Measurements from ENCODE around the gene KRT15.

KRT15 gene

GRCh38 chr17:41523787-41524186 is 5.1 kb upstream of the KRT15 start:
- DNase-seq (ENCODE audit: low read depth) = no peak

DNA sequence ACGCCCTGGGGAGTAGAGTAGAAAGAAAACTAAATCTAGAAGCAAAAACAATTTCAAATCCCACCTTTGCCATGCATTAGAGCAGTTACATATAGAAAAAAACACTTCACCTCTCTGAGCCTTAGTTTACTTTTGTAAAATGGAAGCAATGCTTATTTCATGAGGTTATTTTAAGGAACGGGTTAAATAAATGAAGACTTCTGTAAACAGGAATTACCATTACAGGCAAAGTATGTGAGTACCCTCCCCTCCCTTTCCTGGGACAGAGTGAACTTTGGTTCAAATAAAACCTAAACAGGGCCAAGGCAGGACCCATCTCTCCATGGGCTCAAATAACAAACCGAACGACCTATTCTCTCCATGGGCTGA is 4.5 kb upstream of the KRT15 start:
- no peak for DNase-seq (ENCODE audit: low read depth)

DNA sequence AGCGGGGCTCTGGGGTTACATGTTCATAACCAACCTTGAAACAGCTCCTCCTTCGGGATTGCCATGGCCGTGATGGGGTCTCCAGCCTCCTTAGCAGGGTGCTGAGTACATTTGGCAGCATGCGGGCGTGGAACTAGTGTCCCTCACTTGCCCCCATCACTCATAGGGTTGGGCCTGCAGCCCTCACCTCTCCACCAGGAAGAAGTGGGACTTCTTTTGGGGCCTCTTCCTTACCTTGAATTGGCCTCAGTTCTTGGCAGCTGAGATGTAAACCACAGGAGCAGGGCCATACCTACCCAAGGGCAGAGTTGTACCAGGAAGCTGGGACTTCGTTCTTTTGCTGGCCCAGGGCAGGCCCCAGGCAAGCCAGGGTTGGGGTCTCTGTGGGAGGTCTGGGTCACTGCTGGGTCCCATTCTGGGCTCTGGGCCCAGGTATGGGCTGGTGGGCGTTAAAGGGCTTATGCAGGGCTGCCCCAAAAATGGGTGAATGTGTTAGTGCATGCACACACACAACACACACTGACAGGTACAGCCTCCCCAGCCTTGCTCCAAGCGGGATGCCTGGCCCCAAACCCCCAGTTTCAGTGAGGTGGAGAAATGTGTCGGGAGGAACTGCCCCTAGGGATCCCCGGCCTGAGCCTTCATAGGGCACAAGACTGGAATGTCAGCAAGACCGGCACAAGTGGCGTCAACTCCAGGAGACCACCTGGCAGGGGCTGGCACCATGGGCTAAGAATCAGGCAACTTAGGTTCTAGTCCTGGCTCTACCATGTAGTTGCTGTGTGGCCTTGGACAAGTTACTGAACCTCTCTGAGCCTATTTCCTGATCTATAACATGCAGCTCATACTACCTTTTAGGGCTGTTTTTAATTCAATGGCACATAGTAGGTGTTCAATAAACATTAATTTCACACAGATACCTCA is 3.9 kb upstream of the KRT15 start:
- no peak for DNase-seq (ENCODE audit: low read depth)

DNA sequence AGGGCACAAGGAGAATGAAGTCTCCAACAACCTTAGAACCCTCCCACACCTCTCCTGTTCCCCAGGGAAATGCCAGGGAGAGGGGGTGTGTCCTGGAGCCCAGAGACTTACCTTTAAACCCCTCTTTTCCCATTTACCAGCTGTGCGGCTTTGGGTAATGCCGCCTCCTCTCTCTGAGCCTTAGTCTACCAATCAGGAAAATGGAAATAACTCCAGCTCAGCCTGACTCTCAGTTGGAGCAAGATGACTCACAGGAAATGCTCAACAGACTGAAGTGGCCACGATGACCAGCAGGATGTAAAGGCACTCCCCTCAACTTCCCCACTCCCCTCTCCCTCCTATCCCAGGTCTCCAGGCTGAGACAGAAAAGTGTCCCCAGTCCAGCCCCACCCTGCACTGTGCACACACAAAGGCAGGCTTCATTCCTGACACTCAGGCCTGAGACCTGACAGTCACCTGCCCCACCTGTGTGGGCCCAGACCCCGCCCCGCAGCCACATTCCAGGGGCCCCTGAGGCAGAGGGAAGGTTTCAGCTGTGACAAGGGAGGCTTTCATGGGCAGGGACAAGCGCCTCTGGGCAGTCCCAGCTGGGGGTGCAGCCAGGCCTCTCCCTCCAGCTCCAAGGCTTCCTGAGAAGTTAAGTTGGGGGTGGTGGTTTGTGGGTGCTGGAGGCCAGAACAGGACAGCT is 3.0 kb upstream of the KRT15 start:
- no peak for DNase-seq (ENCODE audit: low read depth)

GRCh38 chr17:41520821-41521521 is 2.3 kb upstream of the KRT15 start:
- no peak for DNase-seq (ENCODE audit: low read depth)

GRCh38 chr17:41519501-41520224 is 973 bp upstream of the KRT15 start:
- DNase-seq (ENCODE audit: low read depth) = no peak

- DNase-seq (ENCODE audit: low read depth) = no peak
These were observed 659 bp downstream of the KRT15 start for GRCh38 chr17:41518031-41518430.

DNA sequence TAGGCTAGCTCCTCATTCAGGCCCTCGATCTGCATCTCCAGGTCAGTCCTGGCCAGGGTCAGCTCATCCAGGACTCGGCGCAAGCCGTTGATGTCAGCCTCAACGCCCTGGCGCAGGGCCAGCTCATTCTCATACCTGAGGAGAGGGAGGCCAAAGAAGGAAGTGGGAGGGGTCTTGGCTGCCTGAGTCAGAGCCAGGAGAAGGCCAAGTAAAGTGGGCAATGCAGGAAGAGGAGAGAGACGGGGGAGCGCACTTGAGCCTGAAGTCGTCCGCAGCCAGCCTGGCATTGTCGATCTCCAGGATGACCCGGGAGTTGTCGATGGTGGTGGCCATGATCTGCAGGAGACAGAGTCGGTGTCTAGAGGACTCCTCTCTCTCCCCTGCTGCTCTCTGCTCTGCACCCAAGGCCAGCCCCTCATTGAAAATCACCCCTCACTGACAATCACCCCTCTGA is 1.8 kb downstream of the KRT15 start:
- no peak for DNase-seq (ENCODE audit: low read depth)

DNA sequence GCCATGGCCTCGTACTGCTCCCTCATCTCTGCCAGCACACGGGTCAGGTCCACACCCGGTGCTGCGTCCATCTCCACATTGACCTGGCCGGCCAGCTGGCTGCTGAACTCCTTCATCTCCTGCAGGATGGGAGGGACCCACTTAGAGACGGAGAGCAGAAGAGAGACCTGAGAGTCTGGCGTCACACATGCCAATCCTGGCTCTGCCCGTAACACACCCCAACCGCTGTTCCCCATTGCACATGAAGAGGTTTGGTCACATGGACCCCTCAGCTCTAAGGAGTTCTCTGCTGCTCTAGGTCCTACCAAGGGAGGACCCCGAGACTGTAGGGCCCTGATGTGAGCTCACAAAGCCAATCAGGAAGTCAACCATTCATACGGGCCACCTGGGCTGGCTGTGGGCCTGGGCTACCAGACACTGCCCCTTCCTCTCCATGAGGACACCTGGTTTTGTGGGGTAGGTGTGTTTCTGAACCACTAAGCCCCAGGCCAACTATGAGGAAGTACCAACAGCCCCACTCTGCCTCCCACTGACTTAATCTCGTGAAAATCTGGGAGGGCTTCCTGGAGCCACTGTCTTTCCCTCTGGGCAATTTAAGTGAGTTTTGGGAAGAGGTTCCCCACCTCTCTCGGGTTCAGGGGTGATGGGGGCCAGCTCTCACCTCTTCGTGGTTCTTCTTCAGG is 2.4 kb downstream of the KRT15 start:
- DNase-seq (ENCODE audit: low read depth) = no peak

- DNase-seq (ENCODE audit: low read depth) = no peak
These were observed 5.5 kb downstream of the KRT15 start for GRCh38 chr17:41513168-41513547.

DNA sequence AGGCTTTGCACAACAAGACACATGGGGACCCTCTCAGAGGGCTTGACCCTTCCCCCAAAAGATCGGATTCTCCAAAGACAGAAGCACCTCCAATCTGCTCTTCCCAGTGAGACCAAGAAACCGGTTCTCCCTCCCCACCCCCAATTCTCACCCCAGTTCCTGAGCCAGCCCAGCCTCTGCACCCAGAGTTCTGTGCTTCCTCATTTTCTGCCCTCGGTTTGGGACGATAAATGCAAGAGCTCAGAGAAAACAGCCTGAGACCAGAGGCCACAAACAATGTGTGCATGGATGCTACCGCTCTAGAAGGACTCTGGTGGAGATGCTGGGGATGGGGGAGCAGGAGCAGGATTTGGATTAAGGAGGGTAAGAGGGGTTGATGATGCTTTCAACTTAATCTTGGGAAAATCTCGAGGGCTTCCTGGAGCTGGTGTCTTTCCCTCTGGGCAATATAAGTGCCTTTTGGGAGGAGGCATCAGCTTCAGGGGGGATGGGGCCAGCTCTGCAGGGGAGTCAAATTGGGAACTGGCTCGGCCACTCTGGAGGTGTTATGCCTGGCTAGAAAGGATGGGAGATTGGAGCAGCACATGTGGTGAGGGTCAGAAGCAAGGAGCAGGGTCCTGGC is 6.0 kb downstream of the KRT15 start:
- DNase-seq (ENCODE audit: low read depth) = no peak

- DNase-seq (ENCODE audit: low read depth) = no peak
These were observed 7.0 kb downstream of the KRT15 start for GRCh38 chr17:41511716-41512115.

DNA sequence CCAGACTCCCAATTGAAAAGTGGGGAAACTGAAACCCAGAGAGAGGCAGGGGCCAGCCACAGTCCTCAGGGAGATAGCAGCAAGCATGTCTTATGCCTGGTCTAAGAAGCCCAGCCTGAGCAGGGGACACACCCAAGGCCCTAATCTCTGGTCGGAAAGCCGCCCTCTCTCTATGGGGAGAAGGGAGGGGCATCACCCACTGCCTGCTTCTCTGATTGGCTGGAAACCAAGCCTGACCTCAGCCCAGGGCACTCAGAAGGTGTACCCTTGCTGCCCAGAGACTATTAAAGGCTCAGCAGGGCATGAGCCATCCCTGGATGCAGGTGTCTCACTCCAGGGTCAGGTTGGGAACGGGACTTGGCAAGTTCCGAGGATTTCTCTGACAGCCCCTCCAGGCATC is 7.6 kb downstream of the KRT15 start:
- no peak for DNase-seq (ENCODE audit: low read depth)

DNA sequence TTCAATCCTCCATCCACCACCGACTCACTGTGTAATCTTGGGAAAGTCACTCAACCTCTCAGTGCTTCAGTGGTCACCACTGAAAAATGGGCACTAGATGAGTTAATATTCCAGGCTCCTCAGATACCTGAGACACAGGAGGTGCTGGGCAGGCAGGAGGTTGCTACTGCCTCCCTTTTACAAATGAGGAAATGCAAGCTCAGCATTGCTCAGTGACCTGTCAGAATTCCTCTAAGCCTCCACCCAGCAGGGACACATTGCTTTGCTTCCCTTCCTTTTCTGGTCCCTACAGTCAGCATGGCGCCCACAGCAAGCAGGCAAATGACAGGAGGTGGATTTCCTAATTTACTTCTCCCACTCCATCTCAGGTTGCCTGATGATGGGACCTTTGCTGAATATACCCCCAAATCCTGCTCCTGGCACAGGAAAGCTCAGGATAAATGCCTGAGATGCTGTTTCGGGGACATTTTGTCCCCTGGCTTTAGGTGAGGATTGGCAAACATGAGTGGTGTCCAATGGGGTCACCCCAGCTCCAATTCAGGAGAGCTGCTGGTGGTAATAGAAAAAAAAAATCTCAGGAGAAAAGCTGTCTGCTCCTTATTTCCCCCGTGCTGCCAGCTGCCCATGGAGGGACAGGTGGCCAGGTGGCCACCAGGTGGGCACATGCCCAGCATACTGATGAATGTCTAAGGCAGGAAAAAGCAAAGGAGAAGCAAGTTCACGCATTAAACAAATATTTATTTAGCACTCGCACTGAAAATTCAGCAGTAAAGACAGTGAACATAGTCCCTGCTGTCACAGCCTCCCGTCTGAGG is 8.2 kb downstream of the KRT15 start:
- no peak for DNase-seq (ENCODE audit: low read depth)

- no peak for DNase-seq (ENCODE audit: low read depth)
These were observed 11.3 kb downstream of the KRT15 start for GRCh38 chr17:41507315-41507880.

DNA sequence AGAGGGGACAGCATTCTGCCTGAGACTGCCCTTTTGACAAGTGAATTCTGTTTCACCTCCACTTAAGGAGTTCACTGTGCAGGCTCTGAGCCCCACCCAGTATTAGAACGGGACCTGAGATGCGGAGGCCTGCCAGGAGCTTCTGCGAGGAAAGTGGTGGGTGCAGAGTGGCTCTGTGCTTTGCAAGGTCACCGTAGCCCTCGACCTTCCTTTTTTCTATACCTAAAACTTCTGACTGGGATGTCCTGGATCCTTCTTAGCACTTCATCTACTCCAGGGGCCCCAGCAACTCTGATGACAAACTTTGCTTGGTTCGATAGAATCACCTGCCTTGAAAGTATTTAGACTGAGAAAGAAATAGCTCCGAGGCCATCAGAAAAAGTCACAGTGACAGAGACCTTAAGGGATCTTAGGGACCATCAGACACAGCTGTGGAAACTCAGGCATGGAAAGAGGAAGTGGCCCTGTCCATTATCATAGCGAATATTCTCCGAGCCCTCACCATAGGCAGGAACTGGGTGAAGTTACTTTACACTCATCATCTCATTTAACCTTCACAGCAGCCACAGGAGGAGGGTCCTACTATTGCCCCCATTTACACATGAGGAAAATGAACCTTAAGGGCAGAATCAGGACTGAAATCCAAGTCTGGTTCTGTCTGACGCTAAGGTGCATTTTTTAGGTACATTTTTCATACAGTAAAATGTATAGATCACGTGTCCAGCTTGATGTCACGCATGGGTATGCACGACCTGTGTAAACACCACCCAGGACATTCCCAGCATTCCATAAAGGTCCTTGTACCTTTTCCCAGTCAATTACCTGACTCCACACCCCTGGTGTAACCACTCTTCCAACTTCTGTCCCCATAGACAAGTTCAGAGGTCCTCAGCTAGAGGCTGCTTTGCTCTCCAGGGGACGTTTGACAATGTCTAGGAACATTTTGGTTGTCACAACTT is 12.6 kb downstream of the KRT15 start:
- DNase-seq (ENCODE audit: low read depth) = no peak

DNA sequence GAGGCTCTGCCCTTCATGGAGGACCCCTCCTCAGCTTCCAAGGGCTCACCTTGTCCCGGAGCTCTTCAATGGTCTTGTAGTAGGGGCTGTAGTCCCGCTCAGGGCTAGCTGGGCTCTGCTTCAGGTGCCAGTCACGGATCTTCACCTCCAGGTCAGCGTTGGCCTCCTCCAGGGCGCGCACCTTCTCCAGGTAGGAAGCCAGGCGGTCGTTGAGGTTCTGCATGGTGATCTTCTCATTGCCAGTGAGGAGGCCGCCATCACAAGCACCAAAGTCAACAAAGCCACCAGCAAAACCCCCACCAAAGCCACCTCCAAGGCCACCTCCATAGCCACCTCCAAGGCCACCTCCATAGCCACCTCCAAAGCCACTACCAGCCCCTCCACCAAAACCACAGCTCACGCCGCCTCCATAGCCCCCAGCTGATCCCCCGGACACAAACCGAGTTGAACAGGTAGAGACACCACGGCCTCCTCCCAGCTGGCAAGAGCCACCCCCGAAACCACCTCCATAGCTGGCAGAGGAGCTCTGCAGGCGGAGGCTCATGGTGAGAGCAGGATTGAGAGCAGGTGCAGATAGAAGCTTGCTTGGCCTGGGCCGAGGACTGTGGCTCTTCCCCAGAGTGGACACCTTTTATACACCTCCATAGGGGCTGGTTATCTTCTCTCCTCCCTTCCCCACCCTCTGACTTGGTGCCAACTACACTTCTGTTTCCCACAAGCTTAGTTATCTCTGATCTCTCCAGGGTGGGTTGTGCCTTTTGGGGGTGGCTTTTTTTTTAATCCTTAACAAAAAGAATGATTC is 13.5 kb downstream of the KRT15 start, which contains the start of gene KRT13:
Gene KRT13, minus strand, starts transcription at position 606 of the 802 bp plus-strand sequence. Its CDS starts 62 bp downstream, at position 544.
- DNase-seq (ENCODE audit: low read depth) = no peak

All from activated gamma-delta T cell treated with anti-CD3 and anti-CD28 coated beads, Interleukin-2, amount 50 U/mL, for 16 hours (primary cell).